ENCODE measurements around the gene PITPNM3. TPM values are rescaled to one million over a fixed set of nuclear protein-coding genes. Genes with fewer than 3 reads are reported as not detected.

PITPNM3 gene
- polyA plus RNA-seq, 3 donors, result 0.29 TPM; not detected in 2

DNA sequence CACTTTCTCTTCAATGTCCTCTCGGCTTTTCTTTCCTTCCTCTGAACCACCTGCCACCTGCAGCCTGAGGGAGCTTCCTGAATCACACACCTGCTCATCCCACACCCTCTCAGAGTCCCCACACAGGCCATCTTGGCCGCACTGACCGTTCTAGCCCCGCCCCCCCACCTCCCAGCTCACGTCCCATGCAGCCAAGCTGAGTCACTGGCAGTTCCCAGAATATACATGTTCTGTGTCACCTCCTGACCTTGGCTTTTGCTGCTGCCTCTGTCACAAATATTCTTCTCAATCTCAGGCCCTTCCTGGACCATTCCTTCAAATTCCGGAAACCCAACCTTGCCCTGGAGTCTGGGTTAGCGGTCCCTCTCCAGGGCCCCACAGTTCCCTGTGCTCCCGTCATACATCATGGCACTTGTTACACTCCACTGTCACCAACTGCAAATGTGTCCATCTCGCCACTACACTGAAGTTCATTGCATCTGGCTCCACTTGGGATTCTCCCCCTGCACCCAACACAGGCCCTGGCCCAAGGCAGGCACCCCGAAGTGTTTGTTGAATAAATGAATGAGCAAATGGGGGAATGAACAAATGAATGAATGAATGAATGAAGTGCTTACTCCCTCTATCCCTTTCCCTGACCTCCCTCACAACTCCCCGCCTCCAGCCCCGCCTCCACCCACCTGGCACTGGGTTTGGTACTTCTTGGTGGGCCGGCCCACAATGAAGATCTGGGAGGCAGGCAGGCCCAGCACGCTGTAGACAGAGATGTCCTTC is 99.3 kb downstream of the PITPNM3 start:
- H3K9ac ChIP-seq (ENCODE audit: insufficient read depth, low read length, poor library complexity, severe bottlenecking), result no peak overlapping the region
- Mint-ChIP-seq H3K9me3 (peaks cover 0 to 2% (median 0%) of the 10 kb centered on the region in 7 donors), H3K27ac (no peak overlapping the region), H3K36me3 (peaks cover 7 to 8% of the 10 kb centered on the region in 2 donors), H3K4me1 (no peaks in the 10 kb centered on the region), H3K4me3 (no peak overlapping the region), H3K27me3 (ENCODE audit: low read depth in 3 of 3) (peaks cover 22 to 30% (median 22%) of the 10 kb centered on the region in 3 donors)
- H2AFZ ChIP-seq (ENCODE audit: insufficient read depth, low read depth, low read length, poor library complexity, severe bottlenecking), result no peak overlapping the region
- H3K79me2 ChIP-seq (ENCODE audit: insufficient read depth, low read length), result no peaks in the 10 kb centered on the region
- H3K4me1 ChIP-seq (ENCODE audit: control insufficient read depth in 1 of 2, insufficient read depth in 2 of 2, low read length in 2 of 2), result peaks cover 5 to 6% of the 10 kb centered on the region in 2 donors
- no peaks in the 10 kb centered on the region for H4K20me1 ChIP-seq (ENCODE audit: insufficient read depth, low read length)
- no peaks in the 10 kb centered on the region for H3K9me3 ChIP-seq (replicated peaks in 1 of 2; ENCODE audit: control insufficient read depth in 1 of 2, insufficient read depth in 1 of 2, low read length in 2 of 2)
- peaks cover 7 to 17% of the 10 kb centered on the region in 2 donors for H3K27me3 ChIP-seq (ENCODE audit: control insufficient read depth in 2 of 2, insufficient read depth in 2 of 2, low read length in 2 of 2)
- intact Hi-C loops (cut with micrococcal nuclease), result no loop called here
- H3K4me2 ChIP-seq (replicated peaks; ENCODE audit: extremely low read depth, low read length, poor library complexity, severe bottlenecking), result no peak overlapping the region
- H3K4me3 ChIP-seq (replicated peaks in 1 of 3; ENCODE audit: low read depth in 2 of 3, low read length in 3 of 3), result no peak overlapping the region
- no peak overlapping the region for H3K27ac ChIP-seq (ENCODE audit: low read depth in 1 of 2, low read length in 2 of 2)
- 71% methylated on average over 10 of the region's 14 CpGs for WGBS (ENCODE audit: insufficient coverage)
- peak in 1 of 3 donors; percentile 22 for DNase-seq
- TF ChIP-seq, protein P1, sequence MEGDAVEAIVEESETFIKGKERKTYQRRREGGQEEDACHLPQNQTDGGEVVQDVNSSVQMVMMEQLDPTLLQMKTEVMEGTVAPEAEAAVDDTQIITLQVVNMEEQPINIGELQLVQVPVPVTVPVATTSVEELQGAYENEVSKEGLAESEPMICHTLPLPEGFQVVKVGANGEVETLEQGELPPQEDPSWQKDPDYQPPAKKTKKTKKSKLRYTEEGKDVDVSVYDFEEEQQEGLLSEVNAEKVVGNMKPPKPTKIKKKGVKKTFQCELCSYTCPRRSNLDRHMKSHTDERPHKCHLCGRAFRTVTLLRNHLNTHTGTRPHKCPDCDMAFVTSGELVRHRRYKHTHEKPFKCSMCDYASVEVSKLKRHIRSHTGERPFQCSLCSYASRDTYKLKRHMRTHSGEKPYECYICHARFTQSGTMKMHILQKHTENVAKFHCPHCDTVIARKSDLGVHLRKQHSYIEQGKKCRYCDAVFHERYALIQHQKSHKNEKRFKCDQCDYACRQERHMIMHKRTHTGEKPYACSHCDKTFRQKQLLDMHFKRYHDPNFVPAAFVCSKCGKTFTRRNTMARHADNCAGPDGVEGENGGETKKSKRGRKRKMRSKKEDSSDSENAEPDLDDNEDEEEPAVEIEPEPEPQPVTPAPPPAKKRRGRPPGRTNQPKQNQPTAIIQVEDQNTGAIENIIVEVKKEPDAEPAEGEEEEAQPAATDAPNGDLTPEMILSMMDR (IDR thresholded peaks at IDR 0.05), result no peak
- H3K36me3 ChIP-seq (replicated peaks in 1 of 2; ENCODE audit: control insufficient read depth in 1 of 2, insufficient read depth in 2 of 2, low read length in 2 of 2), result no peaks in the 10 kb centered on the region

DNA sequence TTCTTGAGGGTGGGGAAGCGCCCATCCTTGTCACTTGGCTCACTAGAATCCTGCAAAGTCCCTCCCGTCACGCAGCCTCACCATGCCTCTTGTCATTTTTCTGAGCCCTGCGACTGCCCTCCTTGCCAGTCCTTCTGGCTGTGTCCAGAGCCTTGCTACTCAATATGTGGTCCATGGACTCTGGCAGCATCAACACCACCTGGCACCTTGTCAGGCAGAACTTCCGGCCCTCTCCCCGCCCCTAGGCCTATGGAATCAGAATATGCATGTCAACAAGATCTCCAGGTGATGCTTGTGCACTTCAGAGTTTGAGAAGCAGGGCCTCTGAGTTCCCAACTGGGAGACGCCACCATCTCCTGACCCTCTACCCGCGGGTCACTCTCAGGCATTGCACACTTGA is 100.0 kb downstream of the PITPNM3 start:
- Histone ChIP-seq H3K4me1 (ENCODE audit: control insufficient read depth in 1 of 2, insufficient read depth in 2 of 2, low read length in 2 of 2) (peaks cover 5 to 6% of the 10 kb centered on the region in 2 donors), H3K4me2 (replicated peaks; ENCODE audit: extremely low read depth, low read length, poor library complexity, severe bottlenecking) (no peak overlapping the region), H4K20me1 (ENCODE audit: insufficient read depth, low read length) (no peaks in the 10 kb centered on the region), H3K79me2 (ENCODE audit: insufficient read depth, low read length) (no peaks in the 10 kb centered on the region), H3K9ac (ENCODE audit: insufficient read depth, low read length, poor library complexity, severe bottlenecking) (no peak overlapping the region), H3K27ac (ENCODE audit: low read depth in 1 of 2, low read length in 2 of 2) (no peak overlapping the region), H3K9me3 (replicated peaks in 1 of 2; ENCODE audit: control insufficient read depth in 1 of 2, insufficient read depth in 1 of 2, low read length in 2 of 2) (no peaks in the 10 kb centered on the region), H3K27me3 (ENCODE audit: control insufficient read depth in 2 of 2, insufficient read depth in 2 of 2, low read length in 2 of 2) (peaks cover 7 to 17% of the 10 kb centered on the region in 2 donors), H3K36me3 (replicated peaks in 1 of 2; ENCODE audit: control insufficient read depth in 1 of 2, insufficient read depth in 2 of 2, low read length in 2 of 2) (no peaks in the 10 kb centered on the region), H2AFZ (ENCODE audit: insufficient read depth, low read depth, low read length, poor library complexity, severe bottlenecking) (no peak overlapping the region), H3K4me3 (replicated peaks in 1 of 3; ENCODE audit: low read depth in 2 of 3, low read length in 3 of 3) (no peak overlapping the region)
- H3K9me3 Mint-ChIP-seq, result peaks cover 0 to 2% (median 0%) of the 10 kb centered on the region in 7 donors
- peaks cover 10 to 13% of the 10 kb centered on the region in 2 donors for H3K36me3 Mint-ChIP-seq
- 87% methylated on average over 9 of the region's 9 CpGs for WGBS (ENCODE audit: insufficient coverage)
- H3K27me3 Mint-ChIP-seq (ENCODE audit: low read depth in 3 of 3), result peaks cover 22 to 32% (median 26%) of the 10 kb centered on the region in 3 donors
- no peaks in the 10 kb centered on the region for H3K4me1 Mint-ChIP-seq
- no peak overlapping the region for H3K27ac Mint-ChIP-seq
- intact Hi-C loops (cut with micrococcal nuclease), result no loop called here
- H3K4me3 Mint-ChIP-seq, result peak overlapping the region in 1 of 2 donors; percentile 57
- TF ChIP-seq, protein P1 (IDR thresholded peaks at IDR 0.05), result no peak
- no peak for DNase-seq
